ENCODE measurements around the gene MME. TPM values are rescaled to one million over a fixed set of nuclear protein-coding genes. Genes with fewer than 3 reads are reported as not detected.
A peak's percentile ranks its signal among the peaks of the same experiment; 100 is the strongest.
"Not testable (repeated sequence)": the region's sequence is repeated elsewhere in the genome, so short reads cannot be mapped to it uniquely, and the experiment has no call there.

The MME gene
- total and polyA plus RNA-seq, 9 donors, result 9.4 to 25.1 (median 15.3) TPM

DNA sequence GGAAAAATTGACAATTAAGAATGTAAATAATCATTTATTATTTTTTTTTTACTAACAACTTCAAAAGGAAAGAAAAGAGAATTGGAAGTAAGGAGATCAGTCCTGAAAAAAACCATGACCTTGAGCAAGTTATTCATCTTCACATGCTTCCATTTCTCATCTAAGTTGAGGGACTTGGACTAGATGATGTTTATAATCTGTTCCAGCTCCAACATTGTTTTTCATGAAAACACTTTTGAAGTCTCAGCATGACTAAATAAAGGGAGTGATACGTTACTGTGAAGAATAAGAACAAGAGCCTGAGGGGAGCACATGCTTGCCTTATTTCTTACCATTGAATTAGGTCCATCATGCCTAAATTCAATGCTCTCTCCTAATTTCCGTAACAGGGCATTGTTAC is 117.7 kb downstream of the MME start:
- no peaks in the 10 kb centered on the region for H3K9me3 ChIP-seq (replicated peaks; ENCODE audit: control insufficient read depth, low read depth, low read length)
- no CpG with 5 or more reads among the region's 2 CpGs for WGBS (ENCODE audit: insufficient coverage)

GRCh38 chr3:155202626-155203025 is 122.5 kb downstream of the MME start:
- WGBS (ENCODE audit: insufficient coverage), result 83% methylated on average over 3 of the region's 4 CpGs
- Histone ChIP-seq H3K4me1 (ENCODE audit: control insufficient read depth, insufficient read depth, low read length) (no peaks in the 10 kb centered on the region), H3K4me3 (ENCODE audit: low read length) (no peak overlapping the region), H3K27ac (ENCODE audit: low read length) (no peak overlapping the region), H3K9me3 (replicated peaks; ENCODE audit: control insufficient read depth, low read depth, low read length) (no peaks in the 10 kb centered on the region), H3K36me3 (ENCODE audit: control insufficient read depth, insufficient read depth, low read length) (no peaks in the 10 kb centered on the region), H3K27me3 (ENCODE audit: control insufficient read depth, insufficient read depth, low read length) (no peaks in the 10 kb centered on the region)
- no peak for DNase-seq

More for the DNA sequence above, 117.7 kb downstream of the MME start:
- Histone ChIP-seq H3K36me3 (ENCODE audit: control insufficient read depth, insufficient read depth, low read length) (no peaks in the 10 kb centered on the region), H3K27me3 (ENCODE audit: control insufficient read depth, insufficient read depth, low read length) (no peaks in the 10 kb centered on the region), H3K4me1 (ENCODE audit: control insufficient read depth, insufficient read depth, low read length) (peaks cover 8% of the 10 kb centered on the region), H3K27ac (ENCODE audit: low read length) (no peak overlapping the region), H3K4me3 (ENCODE audit: low read length) (no peak overlapping the region)
- DNase-seq, result no peak

GRCh38 chr3:155204851-155205250 is 124.7 kb downstream of the MME start:
- H3K27ac ChIP-seq (ENCODE audit: low read length), result no peak overlapping the region
- no peaks in the 10 kb centered on the region for H3K27me3 ChIP-seq (ENCODE audit: control insufficient read depth, insufficient read depth, low read length)
- H3K9me3 ChIP-seq (replicated peaks; ENCODE audit: control insufficient read depth, low read depth, low read length), result no peaks in the 10 kb centered on the region
- H3K4me1 ChIP-seq (ENCODE audit: control insufficient read depth, insufficient read depth, low read length), result no peaks in the 10 kb centered on the region
- H3K36me3 ChIP-seq (ENCODE audit: control insufficient read depth, insufficient read depth, low read length), result no peaks in the 10 kb centered on the region
- DNase-seq, result no peak
- no peak overlapping the region for H3K4me3 ChIP-seq (ENCODE audit: low read length)

DNA sequence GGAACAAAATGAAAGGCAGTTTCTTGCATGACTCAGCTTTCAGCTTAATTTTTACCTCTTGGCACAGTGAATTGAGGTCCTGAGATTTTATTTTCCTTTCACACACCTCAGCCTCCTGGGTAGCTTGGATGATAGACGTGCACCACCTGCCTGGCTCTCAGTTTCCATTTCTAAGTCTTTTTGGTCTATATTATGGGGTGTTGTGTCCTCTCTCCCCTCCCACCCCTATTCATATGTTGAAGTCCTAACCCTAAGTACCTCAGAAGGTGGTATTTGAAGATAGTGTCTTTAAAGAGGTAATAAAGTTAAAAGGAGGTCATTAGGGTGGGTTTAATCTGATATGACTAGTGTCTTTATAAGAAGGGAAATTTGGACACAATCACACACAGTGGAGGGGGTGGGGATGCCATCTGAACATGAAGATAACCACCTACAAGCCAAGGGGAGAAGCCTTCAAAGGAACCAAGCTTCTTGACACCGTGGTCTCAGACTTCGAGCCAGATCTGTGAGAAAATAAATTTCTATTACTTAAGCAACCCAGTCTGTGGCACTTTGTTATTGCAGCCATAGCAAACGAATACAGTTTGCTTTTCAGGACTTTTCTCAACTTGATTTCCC is 128.2 kb downstream of the MME start:
- no peak overlapping the region for H3K27ac ChIP-seq (ENCODE audit: low read length)
- no CpG with 5 or more reads among the region's 4 CpGs for WGBS (ENCODE audit: insufficient coverage)
- H3K9me3 ChIP-seq (replicated peaks; ENCODE audit: control insufficient read depth, low read depth, low read length), result no peaks in the 10 kb centered on the region
- no peak for DNase-seq
- no peaks in the 10 kb centered on the region for H3K4me1 ChIP-seq (ENCODE audit: control insufficient read depth, insufficient read depth, low read length)
- no peaks in the 10 kb centered on the region for H3K36me3 ChIP-seq (ENCODE audit: control insufficient read depth, insufficient read depth, low read length)
- no peaks in the 10 kb centered on the region for H3K27me3 ChIP-seq (ENCODE audit: control insufficient read depth, insufficient read depth, low read length)
- no peak overlapping the region for H3K4me3 ChIP-seq (ENCODE audit: low read length)

DNA sequence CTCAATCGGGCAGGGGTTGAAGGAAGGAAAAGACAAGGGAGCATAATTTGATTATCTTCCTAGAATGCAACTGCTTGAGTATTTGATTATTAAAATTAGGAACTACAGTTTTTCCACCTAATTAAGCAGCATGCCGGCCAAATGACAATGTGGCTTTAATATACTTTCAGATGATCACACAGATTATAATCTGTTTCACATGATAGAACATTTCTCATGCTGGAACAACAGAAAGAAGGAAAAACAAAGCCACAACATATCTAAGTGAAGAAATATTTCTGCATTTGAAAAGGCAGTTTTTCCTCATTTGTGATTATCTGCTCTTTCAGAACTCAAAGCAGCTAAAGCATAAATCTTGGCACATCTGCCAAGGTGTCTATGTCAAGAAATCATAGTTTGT is 130.6 kb downstream of the MME start:
- Histone ChIP-seq H3K36me3 (ENCODE audit: control insufficient read depth, insufficient read depth, low read length) (no peaks in the 10 kb centered on the region), H3K27me3 (ENCODE audit: control insufficient read depth, insufficient read depth, low read length) (no peaks in the 10 kb centered on the region), H3K4me1 (ENCODE audit: control insufficient read depth, insufficient read depth, low read length) (no peaks in the 10 kb centered on the region), H3K4me3 (ENCODE audit: low read length) (no peak overlapping the region), H3K9me3 (replicated peaks; ENCODE audit: control insufficient read depth, low read depth, low read length) (no peaks in the 10 kb centered on the region), H3K27ac (ENCODE audit: low read length) (no peak overlapping the region)
- DNase-seq, result no peak
- WGBS (ENCODE audit: insufficient coverage), result no CpG with 5 or more reads among the region's 2 CpGs

- H3K4me3 ChIP-seq (ENCODE audit: low read length), result no peak overlapping the region
- no peak overlapping the region for H3K27ac ChIP-seq (ENCODE audit: low read length)
- no peaks in the 10 kb centered on the region for H3K4me1 ChIP-seq (ENCODE audit: control insufficient read depth, insufficient read depth, low read length)
- H3K27me3 ChIP-seq (ENCODE audit: control insufficient read depth, insufficient read depth, low read length), result no peaks in the 10 kb centered on the region
- no peaks in the 10 kb centered on the region for H3K36me3 ChIP-seq (ENCODE audit: control insufficient read depth, insufficient read depth, low read length)
- no CpG with 5 or more reads among the region's 2 CpGs for WGBS (ENCODE audit: insufficient coverage)
- no peaks in the 10 kb centered on the region for H3K9me3 ChIP-seq (replicated peaks; ENCODE audit: control insufficient read depth, low read depth, low read length)
- no peak for DNase-seq
These were observed 131.1 kb downstream of the MME start for GRCh38 chr3:155211266-155211665.

GRCh38 chr3:155211940-155212339 is 131.8 kb downstream of the MME start:
- no peaks in the 10 kb centered on the region for H3K9me3 ChIP-seq (replicated peaks; ENCODE audit: control insufficient read depth, low read depth, low read length)
- no peak overlapping the region for H3K27ac ChIP-seq (ENCODE audit: low read length)
- no peaks in the 10 kb centered on the region for H3K4me1 ChIP-seq (ENCODE audit: control insufficient read depth, insufficient read depth, low read length)
- H3K27me3 ChIP-seq (ENCODE audit: control insufficient read depth, insufficient read depth, low read length), result no peaks in the 10 kb centered on the region
- H3K36me3 ChIP-seq (ENCODE audit: control insufficient read depth, insufficient read depth, low read length), result no peaks in the 10 kb centered on the region
- DNase-seq, result no peak
- no peak overlapping the region for H3K4me3 ChIP-seq (ENCODE audit: low read length)

DNA sequence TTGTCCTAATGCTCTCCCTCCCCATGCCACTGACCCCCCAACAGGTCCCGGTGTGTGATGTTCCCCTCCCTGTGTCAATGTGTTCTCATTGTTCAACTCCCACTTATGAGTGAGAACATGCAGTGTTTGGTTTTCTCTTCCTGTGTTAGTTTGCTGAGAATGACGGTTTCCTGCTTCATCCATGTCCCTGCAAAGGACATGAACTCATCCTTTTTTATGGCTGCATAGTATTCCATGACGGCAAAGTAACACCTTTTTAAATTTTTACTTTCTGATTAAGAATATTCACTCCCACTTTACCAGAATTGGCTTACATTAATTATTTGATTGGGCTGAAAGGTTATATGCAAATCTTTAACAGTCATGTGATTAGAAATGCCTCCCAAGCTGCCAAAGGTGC is 135.9 kb downstream of the MME start:
- not testable (repeated sequence) for DNase-seq; H3K36me3 ChIP-seq (ENCODE audit: control insufficient read depth, insufficient read depth, low read length); H3K4me3 ChIP-seq (ENCODE audit: low read length); H3K4me1 ChIP-seq (ENCODE audit: control insufficient read depth, insufficient read depth, low read length); H3K27me3 ChIP-seq (ENCODE audit: control insufficient read depth, insufficient read depth, low read length); H3K27ac ChIP-seq (ENCODE audit: low read length); H3K9me3 ChIP-seq (replicated peaks; ENCODE audit: control insufficient read depth, low read depth, low read length)
- WGBS (ENCODE audit: insufficient coverage), result no CpG with 5 or more reads among the region's 3 CpGs

DNA sequence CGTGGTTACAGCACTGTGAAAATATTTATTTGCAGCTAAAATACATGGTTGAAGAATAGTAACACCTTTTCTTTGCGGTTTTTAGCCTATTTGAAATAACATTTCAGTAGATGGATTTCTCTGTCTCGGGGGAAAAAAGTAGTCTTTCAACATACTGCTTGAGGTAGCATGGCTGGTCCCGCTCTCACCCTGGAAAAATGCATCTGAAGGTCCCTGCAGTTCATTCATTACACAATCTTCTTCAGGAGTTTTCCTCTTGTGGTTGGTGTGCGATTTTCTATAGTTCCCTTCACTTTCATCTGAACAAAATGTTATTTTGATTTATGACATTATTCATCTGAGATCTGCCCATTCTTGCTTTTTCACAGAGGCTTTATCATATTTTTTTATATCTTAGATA is 137.5 kb downstream of the MME start:
- Histone ChIP-seq H3K4me1 (ENCODE audit: control insufficient read depth, insufficient read depth, low read length) (no peaks in the 10 kb centered on the region), H3K27me3 (ENCODE audit: control insufficient read depth, insufficient read depth, low read length) (no peaks in the 10 kb centered on the region), H3K9me3 (replicated peaks; ENCODE audit: control insufficient read depth, low read depth, low read length) (peaks cover 3% of the 10 kb centered on the region), H3K27ac (ENCODE audit: low read length) (no peak overlapping the region), H3K36me3 (ENCODE audit: control insufficient read depth, insufficient read depth, low read length) (no peaks in the 10 kb centered on the region), H3K4me3 (ENCODE audit: low read length) (no peak overlapping the region)
- no peak for DNase-seq
- no CpG with 5 or more reads among the region's 5 CpGs for WGBS (ENCODE audit: insufficient coverage)

GRCh38 chr3:155218462-155218861 is 138.3 kb downstream of the MME start:
- no peak overlapping the region for H3K27ac ChIP-seq (ENCODE audit: low read length)
- WGBS (ENCODE audit: insufficient coverage), result 37% methylated on average over 2 of the region's 7 CpGs
- no peaks in the 10 kb centered on the region for H3K4me1 ChIP-seq (ENCODE audit: control insufficient read depth, insufficient read depth, low read length)
- H3K9me3 ChIP-seq (replicated peaks; ENCODE audit: control insufficient read depth, low read depth, low read length), result peaks cover 3% of the 10 kb centered on the region
- peak; percentile 30 for DNase-seq
- H3K36me3 ChIP-seq (ENCODE audit: control insufficient read depth, insufficient read depth, low read length), result no peaks in the 10 kb centered on the region
- no peaks in the 10 kb centered on the region for H3K27me3 ChIP-seq (ENCODE audit: control insufficient read depth, insufficient read depth, low read length)
- no peak overlapping the region for H3K4me3 ChIP-seq (ENCODE audit: low read length)

- Histone ChIP-seq H3K4me1 (ENCODE audit: control insufficient read depth, insufficient read depth, low read length) (no peaks in the 10 kb centered on the region), H3K4me3 (ENCODE audit: low read length) (no peak overlapping the region), H3K27ac (ENCODE audit: low read length) (no peak overlapping the region), H3K9me3 (replicated peaks; ENCODE audit: control insufficient read depth, low read depth, low read length) (peaks cover 3% of the 10 kb centered on the region), H3K36me3 (ENCODE audit: control insufficient read depth, insufficient read depth, low read length) (no peaks in the 10 kb centered on the region), H3K27me3 (ENCODE audit: control insufficient read depth, insufficient read depth, low read length) (no peaks in the 10 kb centered on the region)
- no CpG with 5 or more reads among the region's 1 CpG for WGBS (ENCODE audit: insufficient coverage)
- DNase-seq, result no peak
These were observed 139.0 kb downstream of the MME start for GRCh38 chr3:155219106-155219505.
